Myometrial cell (primary cell): ENCODE measurements around the gene SAYSD1. TPM values are rescaled to one million over a fixed set of nuclear protein-coding genes. Genes with fewer than 3 reads are reported as not detected.

Source experiments
- total RNA-seq: library from RNA; depleted of rRNA; stranded (reverse); fragments of >200 nt; gene quantifications from 2 replicates; pipeline ENCODE4 v1.2.3, GENCODE V29; 2015

The SAYSD1 gene, protein sequence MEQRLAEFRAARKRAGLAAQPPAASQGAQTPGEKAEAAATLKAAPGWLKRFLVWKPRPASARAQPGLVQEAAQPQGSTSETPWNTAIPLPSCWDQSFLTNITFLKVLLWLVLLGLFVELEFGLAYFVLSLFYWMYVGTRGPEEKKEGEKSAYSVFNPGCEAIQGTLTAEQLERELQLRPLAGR
- total RNA-seq: 9.5 and 14.0 TPM in 2 replicates

DNA sequence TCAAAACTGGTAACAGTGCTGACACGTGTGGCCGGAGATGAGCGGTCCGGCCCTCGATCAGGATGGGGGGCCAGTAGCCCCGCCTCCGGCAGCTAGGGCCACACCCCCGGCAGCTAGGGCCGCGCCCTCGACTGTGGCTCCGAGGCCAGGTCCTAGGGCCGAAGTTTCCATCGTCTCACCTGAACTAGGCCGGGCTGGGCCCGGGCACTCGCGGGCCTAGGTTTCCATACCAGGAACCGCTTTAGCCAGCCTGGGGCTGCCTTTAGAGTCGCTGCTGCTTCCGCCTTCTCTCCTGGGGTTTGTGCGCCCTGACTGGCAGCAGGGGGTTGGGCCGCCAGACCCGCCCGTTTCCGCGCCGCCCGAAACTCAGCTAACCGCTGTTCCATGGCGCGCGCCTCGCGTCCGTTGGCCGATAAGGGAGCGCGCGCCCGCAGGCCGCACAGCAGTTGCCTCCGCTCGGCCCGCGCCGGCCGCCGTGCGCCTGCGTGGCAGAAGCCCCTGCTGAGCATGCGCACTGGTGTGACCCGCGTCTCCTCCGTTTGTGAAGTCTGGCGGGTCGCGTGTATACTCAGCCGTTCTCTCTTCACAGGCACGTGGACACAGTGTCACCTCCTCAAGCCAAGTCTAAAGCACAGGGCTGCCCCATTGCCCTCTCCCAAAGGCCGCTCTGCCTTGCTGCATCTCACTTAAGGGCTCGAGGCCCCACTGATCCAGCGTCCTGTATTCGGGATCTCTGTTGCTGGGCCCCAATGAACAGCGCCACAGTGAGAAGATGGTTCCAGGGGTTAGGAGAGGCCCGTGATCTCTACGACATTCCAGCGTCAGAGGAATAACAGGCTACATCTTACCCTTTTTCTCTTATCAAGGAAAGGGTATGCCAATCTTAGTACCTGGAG, at the start of gene SAYSD1:
Gene SAYSD1, minus strand, starts transcription at position 483 of the 896 bp plus-strand sequence. Its CDS starts 97 bp downstream, at position 386.

Other genes starting within 250 kb of the SAYSD1 start
- not detected in 2 replicates for gene GLP1R, start 66.4 kb downstream of the SAYSD1 start, total RNA-seq
- not detected in 2 replicates for gene KCNK5, start 114.3 kb upstream of the SAYSD1 start, total RNA-seq
- gene KCNK17, start 199.2 kb upstream of the SAYSD1 start, total RNA-seq: not detected in 2 replicates
- not detected in 2 replicates for gene KCNK16, start 207.5 kb upstream of the SAYSD1 start, total RNA-seq